GM23248 (cell line): ENCODE data around the gene PGBD5.

ENCODE experiments used
- EZH2 ChIP-seq: fragments of 200-600 bp; sonication (generic); IDR thresholded peaks from 2 replicates; pipeline ENCODE4 v1.6.1; 2018; ENCODE audit warnings: antibody characterized with exemption, mild to moderate bottlenecking; ENCODE audit not compliant: insufficient read depth, poor library complexity, severe bottlenecking
- EZH2phosphoT487 ChIP-seq: fragments of 200-600 bp; sonication (generic); IDR thresholded peaks from 2 replicates; pipeline ENCODE4 v1.6.1; 2018; ENCODE audit warnings: antibody characterized with exemption, moderate library complexity, mild to moderate bottlenecking, low read depth; ENCODE audit not compliant: insufficient read depth

DNA sequence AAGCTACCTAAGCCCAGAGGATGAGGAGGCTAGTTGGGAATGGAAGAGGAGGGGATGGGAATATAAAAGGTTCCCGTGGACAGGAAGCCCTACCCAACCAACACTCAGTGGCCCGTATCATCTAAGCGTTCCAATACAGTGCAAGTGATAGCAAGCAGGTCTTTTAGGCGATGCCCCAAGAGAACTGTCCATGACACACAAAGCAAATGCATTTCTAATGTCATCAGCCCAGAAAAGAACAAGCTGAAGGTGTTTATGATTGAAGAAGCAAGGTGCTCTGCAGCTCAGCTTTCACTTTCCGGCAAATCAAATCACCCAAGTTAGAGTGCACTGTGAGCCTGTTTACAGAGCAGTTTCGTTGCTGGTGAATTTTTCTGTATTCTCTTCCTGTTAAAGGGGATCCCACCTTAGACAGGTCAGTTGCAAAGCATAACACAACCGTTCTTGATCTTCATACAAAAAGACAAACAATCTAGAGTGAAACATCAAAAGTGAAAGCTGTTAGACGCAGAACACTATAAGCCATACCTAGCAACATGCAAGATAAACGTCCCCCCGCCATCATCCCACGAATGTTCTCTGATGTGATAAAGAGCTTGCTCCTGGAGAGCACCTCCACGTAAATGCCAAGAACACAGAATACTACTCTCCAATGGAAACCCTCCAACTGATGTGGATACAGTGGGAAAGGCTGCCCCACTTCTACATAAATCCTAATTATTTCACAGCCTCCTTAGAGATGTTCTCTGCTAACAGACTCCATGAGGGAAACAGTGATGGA is 54.0 kb downstream of the PGBD5 start:
- TF ChIP-seq EZH2 (no peak), EZH2phosphoT487 (no peak)
